HUDEP-2 (cell line): ENCODE data around the gene PAM.
"Not testable (repeated sequence)": the region's sequence is repeated elsewhere in the genome, so short reads cannot be mapped to it uniquely, and the experiment has no call there.

ENCODE experiments used
- DNase-seq, 76 experiments: peaks; one replicate each; lab custom pipeline; 2025; ENCODE audit not compliant: unreplicated experiment in 76 of 76; lab: John Stamatoyannopoulos, UW

The PAM gene

DNA sequence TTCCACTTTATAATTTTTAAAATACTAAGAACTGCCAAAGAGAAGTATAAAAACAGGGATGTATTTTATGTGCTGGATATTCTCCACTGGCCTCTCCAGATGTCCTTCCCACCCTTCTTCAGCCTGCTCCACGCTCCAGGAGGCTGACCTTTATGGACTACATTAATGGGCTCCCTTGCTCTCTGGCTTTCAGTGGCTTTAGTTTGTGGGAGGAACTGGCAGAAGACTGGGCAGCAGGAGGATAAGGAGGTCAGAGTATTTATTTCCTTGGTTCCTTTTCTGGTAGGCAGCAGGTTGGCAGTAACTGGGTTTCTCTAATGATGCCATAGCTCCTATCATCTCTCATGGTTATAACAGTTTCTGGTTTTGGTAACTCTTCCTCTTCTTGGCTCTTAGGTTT, 133.9 kb downstream of the PAM start:
- DNase-seq, result no peak

GRCh38 chr5:102890133-102890532, 135.0 kb downstream of the PAM start:
- no peak for DNase-seq

GRCh38 chr5:102891175-102891574, 136.1 kb downstream of the PAM start:
- no peak for DNase-seq

- no peak for DNase-seq
These were observed 138.8 kb downstream of the PAM start for GRCh38 chr5:102893942-102894341.

- DNase-seq, result no peak
These were observed 140.1 kb downstream of the PAM start for GRCh38 chr5:102895234-102895633.

- no peak for DNase-seq
These were observed 140.9 kb downstream of the PAM start for GRCh38 chr5:102895976-102896375.

GRCh38 chr5:102901424-102902134, 146.5 kb downstream of the PAM start:
- DNase-seq, result no peak

GRCh38 chr5:102902135-102902448, 147.0 kb downstream of the PAM start:
- DNase-seq, result no peak

- DNase-seq, result no peak
These were observed 147.5 kb downstream of the PAM start for GRCh38 chr5:102902647-102903046.

DNA sequence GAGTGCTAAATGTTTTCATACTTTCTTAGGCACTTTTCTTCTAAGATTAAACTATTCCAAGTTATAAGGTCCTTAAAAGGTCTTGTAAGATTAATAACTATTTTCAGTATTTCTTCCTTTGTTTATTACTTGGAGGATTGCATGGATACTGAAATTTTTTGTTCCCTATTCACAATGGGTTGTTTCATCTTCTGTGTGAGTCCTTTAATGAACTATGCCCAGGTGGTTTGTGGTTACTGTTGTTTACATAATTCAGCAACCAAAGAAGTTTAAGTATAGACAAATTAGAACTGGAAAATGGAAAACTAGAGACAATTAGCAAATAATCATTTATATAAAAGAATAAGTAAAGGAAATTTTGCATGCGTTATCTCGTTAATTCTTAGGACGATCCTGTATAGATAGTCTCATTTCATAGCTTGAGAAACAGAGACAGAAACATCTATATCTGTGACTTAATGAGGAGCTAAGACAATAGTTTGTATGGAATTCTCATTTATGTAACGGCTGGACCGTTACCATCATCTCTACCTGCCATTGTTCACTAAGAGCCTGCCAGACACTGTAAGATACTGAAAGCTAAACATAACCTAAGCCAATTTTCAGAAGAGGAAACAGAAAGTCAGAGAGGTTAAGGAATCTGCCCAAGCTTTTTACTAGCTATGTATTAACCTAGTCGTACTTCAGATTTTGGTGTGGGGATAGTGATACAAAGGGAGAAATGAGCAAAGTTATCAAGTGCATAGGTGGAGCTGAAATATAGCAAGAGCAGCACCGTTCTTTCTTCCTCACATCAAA, 148.2 kb downstream of the PAM start:
- DNase-seq, result no peak

DNA sequence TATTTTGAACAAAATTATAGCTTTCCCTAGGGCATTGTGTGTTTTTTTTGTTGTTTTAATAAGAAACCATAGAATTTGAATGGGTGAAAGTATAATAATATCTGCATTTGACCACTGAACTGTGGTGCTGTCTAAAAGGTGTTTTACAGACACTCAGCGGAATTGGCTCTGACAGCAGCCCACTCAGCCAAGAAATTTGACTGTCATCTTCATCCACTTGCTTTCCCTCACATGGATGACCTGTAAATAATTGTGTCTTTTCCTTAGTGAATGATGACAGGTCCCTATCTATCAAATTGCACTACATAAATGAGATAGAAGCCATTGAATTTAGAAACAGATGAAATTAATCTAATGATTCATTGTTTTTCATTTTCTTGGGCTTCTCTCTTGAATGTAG, 150.0 kb downstream of the PAM start:
- DNase-seq, result no peak

- not testable (repeated sequence) for DNase-seq
These were observed 152.0 kb downstream of the PAM start for GRCh38 chr5:102907099-102907498.

- DNase-seq, result no peak
These were observed 155.4 kb downstream of the PAM start for GRCh38 chr5:102910240-102911226.

DNA sequence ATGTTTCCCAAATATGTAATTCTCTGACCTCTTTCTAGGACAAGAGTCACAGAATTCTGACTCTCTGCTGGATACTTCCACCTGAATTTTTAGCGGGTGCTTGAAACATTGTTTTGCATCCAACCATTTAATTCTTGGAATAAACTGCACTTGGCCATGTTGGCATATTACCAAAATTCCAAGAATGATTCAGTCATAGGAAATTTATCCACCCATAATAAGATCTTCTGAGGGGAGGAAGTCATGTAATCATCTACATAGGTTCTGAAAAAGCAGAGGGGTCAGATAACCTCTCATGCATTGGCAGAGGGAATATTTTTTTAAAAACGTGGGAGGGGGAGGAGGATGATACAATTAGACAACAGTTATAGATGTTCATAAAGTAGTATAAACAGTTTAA, 156.9 kb downstream of the PAM start:
- no peak for DNase-seq

GRCh38 chr5:102916109-102916508, 161.0 kb downstream of the PAM start:
- no peak for DNase-seq

DNA sequence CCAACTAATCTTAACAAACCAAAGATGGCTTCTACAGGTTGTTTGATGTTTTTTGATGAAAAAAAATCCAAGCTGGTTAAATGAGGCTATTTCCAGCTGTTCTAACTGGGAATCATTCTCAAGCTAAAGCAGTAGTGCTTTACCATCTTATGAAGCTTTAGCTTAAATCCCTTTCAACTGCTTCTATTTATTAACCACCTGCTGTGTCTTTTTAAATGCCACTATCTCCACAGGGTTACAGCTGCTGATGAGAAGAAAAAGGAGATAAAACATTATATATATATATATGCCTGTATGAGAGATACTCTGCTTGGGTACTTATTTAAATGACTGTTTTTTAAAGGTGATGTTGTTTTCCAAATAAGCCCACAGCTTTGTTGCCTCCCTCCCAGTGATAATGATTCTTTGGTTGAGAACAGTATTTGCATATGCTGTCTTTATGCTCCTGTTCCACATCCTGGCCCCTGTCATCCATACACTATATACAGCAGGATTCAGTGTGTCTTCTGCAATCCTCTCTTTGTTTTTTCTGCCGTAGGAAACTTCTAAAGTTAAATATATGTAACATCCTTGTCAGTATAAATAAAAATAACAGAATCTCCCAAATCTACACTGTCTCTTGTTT, 164.0 kb downstream of the PAM start:
- DNase-seq, result no peak

GRCh38 chr5:102920762-102921161, 165.7 kb downstream of the PAM start:
- DNase-seq, result no peak

DNA sequence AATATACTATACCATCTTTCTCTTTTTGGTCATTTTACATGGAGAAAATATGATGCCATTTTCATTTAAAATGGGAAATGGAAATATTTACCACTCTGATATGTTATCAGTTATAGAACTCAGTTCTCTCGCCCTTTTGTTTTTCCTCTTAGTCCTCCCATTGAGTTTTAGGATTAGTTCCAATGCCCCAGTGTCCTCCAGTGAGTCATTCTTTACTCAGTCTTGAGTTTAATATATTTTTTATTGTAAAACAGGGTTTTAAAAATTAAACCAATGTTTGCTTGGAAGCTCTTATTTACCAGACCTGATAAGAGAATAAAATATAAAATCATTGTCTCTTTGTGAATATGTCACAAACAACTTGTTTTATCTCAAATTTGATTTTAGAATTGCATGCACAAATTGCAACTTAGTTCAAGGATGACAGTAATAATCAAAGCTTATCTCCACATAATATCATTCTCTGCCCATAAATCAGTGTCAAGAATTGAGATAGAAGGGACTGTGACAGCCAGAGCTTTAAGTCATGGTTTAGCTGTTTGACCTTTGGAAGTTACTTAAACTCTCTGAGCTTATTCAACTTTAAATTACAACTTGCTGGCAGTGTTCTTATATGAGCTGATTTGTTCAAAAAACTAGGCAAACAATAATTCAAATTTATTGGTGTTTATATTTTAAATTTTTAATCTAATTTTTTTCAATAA, 166.4 kb downstream of the PAM start:
- DNase-seq, result no peak

DNA sequence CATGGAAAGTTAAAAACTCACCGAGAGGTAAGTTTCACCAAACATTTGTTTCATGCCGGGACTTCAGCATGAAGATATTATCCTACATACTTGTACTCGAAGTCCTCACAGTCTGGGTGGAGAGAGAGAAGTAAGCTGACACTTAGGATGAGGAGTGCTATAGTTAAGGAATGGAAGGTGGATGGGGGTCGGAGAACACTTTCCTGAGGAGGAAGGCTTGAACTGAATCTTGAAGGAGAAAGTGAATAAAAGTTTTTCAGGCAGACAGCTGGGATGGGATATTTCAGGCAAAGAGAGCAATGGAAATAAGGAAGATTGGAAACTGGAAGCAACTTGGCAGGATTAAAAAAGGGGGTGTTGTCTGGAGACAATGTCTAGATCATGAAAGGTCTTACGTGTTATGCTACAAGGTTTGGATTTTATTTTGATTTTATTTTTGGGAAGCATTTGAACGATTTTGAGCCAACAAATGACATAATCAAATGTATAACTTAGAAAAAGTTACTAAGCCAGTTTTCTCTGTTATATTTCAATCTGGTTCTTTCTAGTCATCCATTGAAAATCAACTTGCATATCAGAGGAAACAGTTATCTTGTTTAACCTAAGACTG, 167.1 kb downstream of the PAM start:
- no peak for DNase-seq
